Muscle of arm (tissue), 12 donors: ENCODE measurements around the gene RPL13A. TPM values are rescaled to one million over a fixed set of nuclear protein-coding genes. Genes with fewer than 3 reads are reported as not detected.

ENCODE experiments used
- DNase-seq: peaks from one replicate; pipeline ENCODE4 v3.0.0-alpha.2; 2013
- polyA plus RNA-seq, 12 donors: library from polyadenylated mRNA; unstranded; fragments of 120-200 nt; gene quantifications; one replicate each; pipeline ENCODE4 v1.2.1, GENCODE V29; 2013; ENCODE audit not compliant: insufficient read length in 12 of 12

RPL13A gene
- polyA plus RNA-seq, 12 donors = 824 to 4,594 (median 3,921) TPM

DNA sequence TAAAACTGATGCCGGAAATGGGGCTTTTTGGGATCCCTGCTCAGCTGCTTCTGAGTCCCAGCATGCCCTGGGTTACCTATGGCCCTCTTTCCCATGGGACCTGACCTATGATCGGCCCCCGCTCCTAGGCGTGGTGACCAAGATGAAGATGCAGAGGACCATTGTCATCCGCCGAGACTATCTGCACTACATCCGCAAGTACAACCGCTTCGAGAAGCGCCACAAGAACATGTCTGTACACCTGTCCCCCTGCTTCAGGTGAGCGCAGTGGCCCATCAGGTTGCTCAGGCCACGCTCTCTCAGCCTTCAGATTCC lies 10.3 kb downstream of the RPL13A start:
- DNase-seq = no peak

GRCh38 chr19:49498475-49498874 lies 11.1 kb downstream of the RPL13A start:
- DNase-seq = no peak

- DNase-seq = no peak
Measured at GRCh38 chr19:49499030-49499670, 11.7 kb downstream of the RPL13A start.

DNA sequence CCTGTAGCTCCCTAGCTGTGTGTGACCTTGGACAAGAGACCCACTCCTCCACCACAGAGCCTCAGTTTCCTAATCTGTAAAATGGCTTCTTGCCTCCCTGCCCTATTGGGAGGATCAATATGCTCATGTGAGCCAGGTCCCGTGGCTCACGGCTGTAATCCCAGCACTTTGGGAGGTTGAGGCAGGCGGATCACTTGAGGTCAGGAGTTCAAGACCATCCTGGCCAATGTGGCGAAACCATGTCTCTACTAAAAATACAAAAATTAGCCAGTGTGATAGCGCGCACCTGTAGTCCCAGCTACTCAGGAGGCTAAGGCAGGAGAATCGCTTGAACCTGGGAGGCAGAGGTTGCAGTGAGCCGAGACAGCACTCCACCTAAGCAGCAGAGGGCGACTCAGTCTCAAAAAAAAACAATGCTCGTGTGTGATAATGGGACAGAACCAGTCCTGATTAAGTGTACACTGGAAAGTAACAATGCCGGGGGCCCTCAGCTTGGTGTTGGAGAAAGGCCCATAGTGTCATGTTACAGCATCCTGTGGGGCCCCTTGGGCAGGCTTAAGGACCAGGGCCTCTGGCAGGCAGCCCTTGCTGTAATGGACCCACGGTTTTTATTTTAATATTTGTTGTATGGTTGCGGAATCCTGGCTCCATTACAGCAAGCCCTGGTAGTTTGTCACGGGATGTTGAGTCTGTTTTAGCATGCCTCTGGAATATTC lies 15.6 kb downstream of the RPL13A start:
- DNase-seq = peak; percentile 79

GRCh38 chr19:49503582-49503962 lies 16.2 kb downstream of the RPL13A start:
- no peak for DNase-seq

DNA sequence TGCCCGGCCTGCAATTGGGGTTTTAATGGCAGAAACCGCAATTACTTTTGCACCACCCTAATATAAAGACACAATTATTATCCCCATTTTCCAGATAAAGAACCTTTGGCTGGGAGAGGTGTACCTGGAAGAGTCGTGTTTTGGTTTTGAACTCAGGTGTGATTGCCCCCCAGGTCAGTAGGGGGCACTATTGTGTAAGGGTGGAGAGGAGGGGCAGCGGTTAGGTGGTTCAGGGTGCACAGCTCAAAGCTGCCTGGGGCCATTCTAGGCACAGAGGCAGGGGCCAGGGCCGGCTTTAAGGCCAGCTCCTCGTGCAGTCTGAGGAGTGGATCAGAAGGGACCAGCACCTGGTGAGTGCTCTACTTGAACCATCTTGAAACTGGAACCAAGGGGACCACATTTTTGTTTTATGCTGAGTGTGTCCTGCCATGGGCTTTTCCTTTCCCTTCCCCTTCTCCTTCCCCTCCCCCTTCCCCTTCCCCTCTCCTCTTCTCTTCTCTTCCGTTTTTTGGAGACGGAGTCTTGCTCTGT lies 19.2 kb downstream of the RPL13A start:
- no peak for DNase-seq

GRCh38 chr19:49507803-49508494 lies 20.5 kb downstream of the RPL13A start:
- DNase-seq = no peak

GRCh38 chr19:49512970-49513745 lies 25.8 kb downstream of the RPL13A start:
- peak; percentile 76 for DNase-seq

GRCh38 chr19:49513746-49514118 lies 26.3 kb downstream of the RPL13A start:
- no peak for DNase-seq

DNA sequence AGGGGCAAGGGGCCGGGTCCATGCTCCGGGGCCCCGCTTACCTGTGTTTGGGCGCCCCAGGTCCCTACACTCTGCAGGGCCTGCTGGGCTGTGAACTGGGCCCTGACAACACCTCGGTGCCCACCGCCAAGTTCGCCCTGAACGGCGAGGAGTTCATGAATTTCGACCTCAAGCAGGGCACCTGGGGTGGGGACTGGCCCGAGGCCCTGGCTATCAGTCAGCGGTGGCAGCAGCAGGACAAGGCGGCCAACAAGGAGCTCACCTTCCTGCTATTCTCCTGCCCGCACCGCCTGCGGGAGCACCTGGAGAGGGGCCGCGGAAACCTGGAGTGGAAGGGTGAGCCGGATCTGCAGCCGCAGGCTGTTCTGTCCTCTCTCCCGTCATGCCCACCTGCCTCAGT lies 26.7 kb downstream of the RPL13A start:
- no peak for DNase-seq

DNA sequence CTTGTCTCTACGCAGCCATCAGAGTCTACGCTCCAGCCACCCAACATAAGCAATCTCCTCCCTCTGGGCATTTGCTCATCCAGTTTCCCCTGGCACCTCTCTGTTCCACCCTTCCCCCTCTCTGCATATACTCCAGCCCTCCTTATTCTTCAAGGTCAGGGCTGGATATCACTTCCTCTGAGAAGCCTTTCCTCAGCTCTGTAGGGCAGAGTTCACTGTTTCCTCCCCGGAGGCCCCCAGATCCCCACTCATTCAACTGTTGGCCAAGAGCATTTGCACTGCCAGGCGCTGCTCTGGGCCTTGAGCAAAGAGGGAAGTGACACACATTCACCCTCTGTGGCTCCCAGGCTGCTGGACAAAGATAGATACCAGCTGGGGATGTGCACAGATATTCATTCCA lies 28.4 kb downstream of the RPL13A start:
- no peak for DNase-seq

DNA sequence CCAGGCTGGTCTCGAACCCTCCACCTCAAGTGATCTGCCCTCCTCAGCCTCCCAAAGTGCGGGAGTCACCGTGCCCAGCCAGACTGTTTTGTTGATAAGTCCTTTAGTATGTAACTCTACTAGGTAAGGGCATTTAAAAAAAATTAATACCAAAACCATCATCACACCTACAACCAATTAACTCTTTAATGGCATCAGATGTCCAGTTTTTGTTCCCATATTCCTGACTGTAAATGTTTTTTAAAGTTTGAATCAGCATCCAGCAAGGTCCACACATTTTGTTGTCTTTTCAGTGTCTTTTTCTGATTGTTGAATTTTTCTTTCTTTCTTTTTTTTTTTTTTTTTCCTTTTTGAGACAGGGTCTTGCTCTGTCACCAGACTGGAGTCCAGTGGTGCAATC lies 30.6 kb downstream of the RPL13A start:
- DNase-seq = no peak

DNA sequence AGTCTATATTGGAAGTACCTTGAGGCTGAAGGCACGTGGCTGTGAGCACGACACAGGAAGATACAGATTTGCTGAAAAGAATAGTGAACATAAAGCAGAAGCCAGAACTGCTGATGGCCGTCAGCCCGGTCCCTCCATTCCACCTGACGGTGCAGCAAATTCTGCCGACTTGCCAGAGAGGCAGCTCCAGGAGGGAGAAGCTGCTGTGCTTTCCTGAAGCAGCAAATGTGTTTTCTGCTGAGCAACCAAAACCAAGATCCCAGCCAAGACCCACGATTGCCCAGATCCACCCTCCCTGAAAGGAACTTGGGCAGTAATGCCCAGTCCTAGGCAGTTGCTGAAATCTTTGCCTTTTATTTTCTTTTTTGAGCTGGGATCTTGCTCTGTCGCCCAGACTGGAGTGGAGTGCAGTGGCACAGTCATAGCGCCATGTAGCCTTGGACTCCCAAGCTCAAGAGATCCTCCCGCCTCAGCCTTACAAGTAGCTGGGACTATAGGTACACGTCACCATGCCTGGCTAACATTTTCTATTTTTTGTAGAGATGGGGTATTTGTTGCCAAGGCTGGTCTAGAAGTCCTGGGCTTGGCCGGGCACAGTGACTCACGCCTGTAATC lies 33.4 kb downstream of the RPL13A start:
- DNase-seq = no peak

GRCh38 chr19:49524812-49525455 lies 37.5 kb downstream of the RPL13A start:
- DNase-seq = no peak

DNA sequence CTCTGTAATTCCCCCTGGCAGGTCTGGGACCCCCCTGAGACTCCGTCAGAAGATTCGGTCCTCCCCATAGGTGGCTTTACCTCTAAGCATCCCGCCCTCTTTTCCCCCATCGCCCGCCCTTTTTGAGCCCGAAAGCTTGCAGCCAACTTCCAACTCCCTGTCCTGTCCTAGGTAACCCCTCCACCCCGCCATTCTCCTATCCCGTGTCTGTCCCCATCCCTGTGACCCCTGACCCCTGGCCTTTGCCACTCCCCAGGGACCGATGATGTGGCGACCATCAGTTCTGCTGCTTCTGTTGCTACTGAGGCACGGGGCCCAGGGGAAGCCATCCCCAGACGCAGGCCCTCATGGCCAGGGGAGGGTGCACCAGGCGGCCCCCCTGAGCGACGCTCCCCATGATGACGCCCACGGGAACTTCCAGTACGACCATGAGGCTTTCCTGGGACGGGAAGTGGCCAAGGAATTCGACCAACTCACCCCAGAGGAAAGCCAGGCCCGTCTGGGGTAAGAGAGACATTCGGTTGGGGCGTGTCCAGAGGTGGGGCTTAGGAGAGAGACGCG lies 40.9 kb downstream of the RPL13A start:
- DNase-seq = no peak

GRCh38 chr19:49530708-49531107 lies 43.3 kb downstream of the RPL13A start:
- DNase-seq = no peak

- peak; percentile 72 for DNase-seq
Measured at GRCh38 chr19:49533551-49534488, 46.4 kb downstream of the RPL13A start.

GRCh38 chr19:49534632-49535385 lies 47.4 kb downstream of the RPL13A start:
- no peak for DNase-seq

DNA sequence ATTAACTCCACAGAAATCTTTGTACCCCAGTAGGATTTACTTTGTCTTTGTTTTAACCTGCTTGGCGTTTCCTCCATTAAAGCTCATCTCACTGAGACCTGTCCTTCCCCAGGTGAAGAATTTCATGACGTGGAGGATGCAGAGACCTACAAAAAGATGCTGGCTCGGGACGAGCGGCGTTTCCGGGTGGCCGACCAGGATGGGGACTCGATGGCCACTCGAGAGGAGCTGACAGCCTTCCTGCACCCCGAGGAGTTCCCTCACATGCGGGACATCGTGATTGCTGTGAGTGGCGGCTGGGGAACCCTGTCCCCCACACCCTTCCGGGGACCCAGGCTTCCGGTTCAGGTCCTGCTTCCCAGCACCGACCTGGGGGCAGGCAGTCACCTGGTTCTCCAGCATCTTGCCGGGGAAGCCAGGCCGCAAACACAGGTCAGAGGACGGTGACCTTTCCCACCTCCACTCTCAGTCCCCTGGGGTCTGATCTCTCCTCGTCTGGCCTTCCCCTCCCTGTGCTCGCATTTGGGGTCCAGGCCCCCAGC lies 49.6 kb downstream of the RPL13A start:
- no peak for DNase-seq
